ENCODE measurements around the gene IPO13.
A peak's percentile ranks its signal among the peaks of the same experiment; 100 is the strongest.

Gene IPO13

GRCh38 chr1:43990271-43991199 is 43.8 kb downstream of the IPO13 start:
- in situ Hi-C loops (cut with HindIII; ENCODE audit: low sequenced_read_pairs): loop anchor here (5.0 kb wide), 1 partner anchor 228 kb away; no protein-coding TSS in a partner anchor
- TF ChIP-seq CTCF (IDR thresholded peaks at IDR 0.05; ENCODE audit: low read depth, low read length, missing control alignments): no peak
- no peak for DNase-seq (ENCODE audit: low read depth)
- peak overlapping the region; percentile 52 for H3K4me3 ChIP-seq (ENCODE audit: low read depth, low read length)

- in situ Hi-C loops (cut with HindIII; ENCODE audit: low sequenced_read_pairs): loop anchor here (5.0 kb wide), 1 partner anchor 229 kb away; no protein-coding TSS in a partner anchor
- DNase-seq (ENCODE audit: low read depth): no peak
- peak overlapping the region; percentile 52 for H3K4me3 ChIP-seq (ENCODE audit: low read depth, low read length)
- no peak for TF ChIP-seq CTCF (IDR thresholded peaks at IDR 0.05; ENCODE audit: low read depth, low read length, missing control alignments)
Measured at GRCh38 chr1:43991200-43991475, 44.4 kb downstream of the IPO13 start.

GRCh38 chr1:43991476-43992231 is 44.9 kb downstream of the IPO13 start, which contains the start of gene CCDC24:
TSS of gene CCDC24 (plus strand) at chr1:43991599. CDS start at chr1:43991879, 280 bp downstream.
- TF ChIP-seq CTCF (IDR thresholded peaks at IDR 0.05; ENCODE audit: low read depth, low read length, missing control alignments): no peak
- in situ Hi-C loops (cut with HindIII; ENCODE audit: low sequenced_read_pairs): loop anchor here (5.0 kb wide), 1 partner anchor 229 kb away; no protein-coding TSS in a partner anchor
- peak within 1 kb of the TSS; percentile 52 for H3K4me3 ChIP-seq (ENCODE audit: low read depth, low read length)
- DNase-seq (ENCODE audit: low read depth): peak; percentile 15

- DNase-seq (ENCODE audit: low read depth): no peak
- H3K4me3 ChIP-seq (ENCODE audit: low read depth, low read length): peak overlapping the region; percentile 52
- in situ Hi-C loops (cut with HindIII; ENCODE audit: low sequenced_read_pairs): loop anchor here (5.0 kb wide), 1 partner anchor 230 kb away; no protein-coding TSS in a partner anchor
- no peak for TF ChIP-seq CTCF (IDR thresholded peaks at IDR 0.05; ENCODE audit: low read depth, low read length, missing control alignments)
Measured at GRCh38 chr1:43992232-43992995, 45.7 kb downstream of the IPO13 start.

- TF ChIP-seq CTCF (IDR thresholded peaks at IDR 0.05; ENCODE audit: low read depth, low read length, missing control alignments): no peak
- in situ Hi-C loops (cut with HindIII; ENCODE audit: low sequenced_read_pairs): loop anchor here (5.0 kb wide), 1 partner anchor 231 kb away; no protein-coding TSS in a partner anchor
- no peak overlapping the region for H3K4me3 ChIP-seq (ENCODE audit: low read depth, low read length)
- no peak for DNase-seq (ENCODE audit: low read depth)
Measured at GRCh38 chr1:43993206-43993914, 46.6 kb downstream of the IPO13 start.

Data from astrocyte of the cerebellum (primary cell).